GM23338 (cell line): ENCODE results near the gene SLC7A5. TPM values are rescaled to one million over a fixed set of nuclear protein-coding genes. Genes with fewer than 3 reads are reported as not detected.
A peak's percentile ranks its signal among the peaks of the same experiment; 100 is the strongest.

Experiments
- ATAC-seq: fragments of 200-7000 bp; cut with Tn5 transposase; 3 replicates; pipeline ENCODE4 v1.9.1; 2020
- DNase-seq: peaks from one replicate; pipeline ENCODE4 v3.0.0-alpha.2; 2015; ENCODE audit warnings: low spot score
- H2AFZ ChIP-seq: fragments of 200-600 bp; sonication (generic); 2 replicates; pipeline ENCODE4 v1.8.0; 2016; ENCODE audit warnings: antibody characterized with exemption, mild to moderate bottlenecking, moderate library complexity
- H3F3A ChIP-seq: fragments of 200-600 bp; sonication (generic); replicated peaks from 2 replicates; pipeline ENCODE4 v1.8.0; 2017; ENCODE audit warnings: antibody characterized with exemption, mixed run types, low read depth
- H3K27ac ChIP-seq: fragments of 200-600 bp; sonication (generic); 2 replicates; pipeline ENCODE4 v1.6.1; 2016; ENCODE audit warnings: low read depth
- H3K27me3 ChIP-seq: fragments of 200-600 bp; sonication (generic); 2 replicates; pipeline ENCODE4 v1.8.0; 2016; ENCODE audit warnings: mild to moderate bottlenecking, mixed run types, moderate library complexity; ENCODE audit not compliant: insufficient read depth
- H3K36me3 ChIP-seq: fragments of 200-600 bp; sonication (generic); 2 replicates; pipeline ENCODE4 v1.8.0; 2016; ENCODE audit warnings: mild to moderate bottlenecking; ENCODE audit not compliant: insufficient read depth
- H3K4me1 ChIP-seq: fragments of 200-600 bp; sonication (generic); 2 replicates; pipeline ENCODE4 v1.8.0; 2016; ENCODE audit warnings: mild to moderate bottlenecking, moderate library complexity; ENCODE audit not compliant: insufficient read depth
- H3K4me2 ChIP-seq: fragments of 200-600 bp; sonication (generic); 2 replicates; pipeline ENCODE4 v1.7.1; 2017; ENCODE audit warnings: mixed run types
- H3K4me3 ChIP-seq: fragments of 200-600 bp; sonication (generic); 2 replicates; pipeline ENCODE4 v1.6.1; 2016; ENCODE audit warnings: mixed run types
- H3K79me2 ChIP-seq: fragments of 200-600 bp; sonication (generic); replicated peaks from 2 replicates; pipeline ENCODE4 v1.8.0; 2017; ENCODE audit warnings: mild to moderate bottlenecking; ENCODE audit not compliant: insufficient read depth
- H3K9me2 ChIP-seq: fragments of 200-600 bp; sonication (generic); 2 replicates; pipeline ENCODE4 v1.8.0; 2017; ENCODE audit not compliant: insufficient read depth
- H4K20me1 ChIP-seq: fragments of 200-600 bp; sonication (generic); replicated peaks from 2 replicates; pipeline ENCODE4 v1.8.0; 2017; ENCODE audit warnings: mild to moderate bottlenecking; ENCODE audit not compliant: insufficient read depth
- H3K27ac Mint-ChIP-seq: 2 replicates; pipeline ENCODE4 v1.8.0; 2020; ENCODE audit warnings: inconsistent platforms, mild to moderate bottlenecking, moderate library complexity, mixed read lengths
- H3K27me3 Mint-ChIP-seq: 3 replicates; pipeline ENCODE4 v1.8.0; 2022; ENCODE audit warnings: low read depth, mild to moderate bottlenecking, moderate library complexity, mixed read lengths, inconsistent platforms; ENCODE audit not compliant: insufficient read depth, poor library complexity
- H3K36me3 Mint-ChIP-seq: 3 replicates; pipeline ENCODE4 v1.8.0; 2021; ENCODE audit warnings: low read depth, mild to moderate bottlenecking, inconsistent platforms, moderate library complexity, mixed read lengths
- H3K4me1 Mint-ChIP-seq: 3 replicates; pipeline ENCODE4 v1.8.0; 2020; ENCODE audit warnings: mild to moderate bottlenecking, inconsistent platforms, mixed read lengths
- H3K4me3 Mint-ChIP-seq: 3 replicates; pipeline ENCODE4 v1.8.0; 2021; ENCODE audit warnings: moderate library complexity, mild to moderate bottlenecking, inconsistent platforms, mixed read lengths
- H3K9me3 Mint-ChIP-seq: 3 replicates; pipeline ENCODE4 v1.8.0; 2020; ENCODE audit warnings: moderate library complexity, mild to moderate bottlenecking, inconsistent platforms, mixed read lengths
- CREB1 ChIP-seq: fragments of 250-450 bp; sonication (Bioruptor Pico); IDR thresholded peaks from 2 replicates; pipeline ENCODE4 v1.5.0; 2020; ENCODE audit warnings: low read depth, mild to moderate bottlenecking, moderate library complexity
- CTCF ChIP-seq, 2 experiments: fragments of 200-600 bp in 1 of 2; sonication (generic) in 1 of 2; conservative IDR thresholded peaks; 2 replicates each; pipeline versions ENCODE4 v1.5.1 to v1.6.1; 2016 to 2017; ENCODE audit warnings: antibody characterized with exemption in 2 of 2, low read depth in 2 of 2, mild to moderate bottlenecking in 2 of 2, moderate library complexity in 1 of 2
- EZH2phosphoT487 ChIP-seq: fragments of 200-600 bp; sonication (generic); IDR thresholded peaks from one replicate; pipeline ENCODE4 v1.8.1; 2018; ENCODE audit warnings: antibody characterized with exemption; ENCODE audit not compliant: unreplicated experiment
- STAT1 ChIP-seq: IDR thresholded peaks from one replicate; pipeline ENCODE4 v1.6.1; 2016; ENCODE audit warnings: antibody characterized with exemption; ENCODE audit not compliant: unreplicated experiment
- ZNF462 ChIP-seq: fragments of 250-450 bp; sonication (Bioruptor Pico); IDR thresholded peaks from 2 replicates; pipeline ENCODE4 v1.5.0; 2020; ENCODE audit warnings: mild to moderate bottlenecking, moderate library complexity
- polyA plus RNA-seq: library from polyadenylated mRNA; unstranded; fragments of >200 nt; fragmentation: Nextera tagmentation; extraction: Ambion mirVana; gene quantifications from 2 replicates; pipeline ENCODE4 v1.2.1, GENCODE V29; 2016
- total RNA-seq: library from RNA; depleted of rRNA; stranded (reverse); fragments of >200 nt; shearing (Covaris generic); gene quantifications from 2 replicates; pipeline ENCODE4 v1.2.3, GENCODE V29; 2014
- TF ChIP-seq, protein P1 (sequence below): IDR thresholded peaks from one replicate; pipeline ENCODE4 v1.6.1; 2018; ENCODE audit warnings: antibody characterized with exemption; ENCODE audit not compliant: unreplicated experiment

The SLC7A5 gene
- total and polyA plus RNA-seq, 2 experiments from 2014 or later = 107 to 386 TPM

DNA sequence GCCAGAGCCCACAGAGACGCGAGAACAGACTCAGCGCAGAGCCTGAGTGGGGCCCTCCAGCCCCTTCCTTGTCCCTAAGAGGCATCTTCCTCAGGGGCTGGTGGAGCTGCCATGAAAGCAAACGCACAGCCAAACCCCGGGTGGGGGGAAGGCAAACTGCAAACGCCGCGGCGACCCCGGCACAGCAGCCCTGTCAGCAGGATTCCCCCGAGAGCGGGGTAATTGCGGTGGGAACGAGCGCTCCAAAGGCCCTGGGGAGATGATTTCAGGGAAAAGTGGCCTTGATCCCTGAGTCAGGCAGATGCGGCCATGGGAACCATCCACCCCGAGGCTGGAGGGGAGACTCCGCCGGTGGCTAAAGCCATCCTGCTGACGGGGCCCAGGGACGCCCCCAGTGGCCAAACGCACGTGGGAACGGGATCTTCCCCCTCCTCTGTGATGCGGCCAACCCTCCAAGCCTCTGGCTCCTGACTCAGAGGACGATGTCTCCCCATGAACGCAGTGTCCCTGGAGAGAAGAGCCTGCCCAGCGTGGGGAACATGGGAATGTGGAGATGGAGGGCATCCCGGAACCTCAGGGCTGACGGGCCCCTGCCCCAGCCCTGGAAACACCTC, 25.1 kb downstream of the SLC7A5 start (continued):
- TF ChIP-seq EZH2phosphoT487 = no peak
- TF ChIP-seq, protein P1, sequence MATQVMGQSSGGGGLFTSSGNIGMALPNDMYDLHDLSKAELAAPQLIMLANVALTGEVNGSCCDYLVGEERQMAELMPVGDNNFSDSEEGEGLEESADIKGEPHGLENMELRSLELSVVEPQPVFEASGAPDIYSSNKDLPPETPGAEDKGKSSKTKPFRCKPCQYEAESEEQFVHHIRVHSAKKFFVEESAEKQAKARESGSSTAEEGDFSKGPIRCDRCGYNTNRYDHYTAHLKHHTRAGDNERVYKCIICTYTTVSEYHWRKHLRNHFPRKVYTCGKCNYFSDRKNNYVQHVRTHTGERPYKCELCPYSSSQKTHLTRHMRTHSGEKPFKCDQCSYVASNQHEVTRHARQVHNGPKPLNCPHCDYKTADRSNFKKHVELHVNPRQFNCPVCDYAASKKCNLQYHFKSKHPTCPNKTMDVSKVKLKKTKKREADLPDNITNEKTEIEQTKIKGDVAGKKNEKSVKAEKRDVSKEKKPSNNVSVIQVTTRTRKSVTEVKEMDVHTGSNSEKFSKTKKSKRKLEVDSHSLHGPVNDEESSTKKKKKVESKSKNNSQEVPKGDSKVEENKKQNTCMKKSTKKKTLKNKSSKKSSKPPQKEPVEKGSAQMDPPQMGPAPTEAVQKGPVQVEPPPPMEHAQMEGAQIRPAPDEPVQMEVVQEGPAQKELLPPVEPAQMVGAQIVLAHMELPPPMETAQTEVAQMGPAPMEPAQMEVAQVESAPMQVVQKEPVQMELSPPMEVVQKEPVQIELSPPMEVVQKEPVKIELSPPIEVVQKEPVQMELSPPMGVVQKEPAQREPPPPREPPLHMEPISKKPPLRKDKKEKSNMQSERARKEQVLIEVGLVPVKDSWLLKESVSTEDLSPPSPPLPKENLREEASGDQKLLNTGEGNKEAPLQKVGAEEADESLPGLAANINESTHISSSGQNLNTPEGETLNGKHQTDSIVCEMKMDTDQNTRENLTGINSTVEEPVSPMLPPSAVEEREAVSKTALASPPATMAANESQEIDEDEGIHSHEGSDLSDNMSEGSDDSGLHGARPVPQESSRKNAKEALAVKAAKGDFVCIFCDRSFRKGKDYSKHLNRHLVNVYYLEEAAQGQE = no peak

DNA sequence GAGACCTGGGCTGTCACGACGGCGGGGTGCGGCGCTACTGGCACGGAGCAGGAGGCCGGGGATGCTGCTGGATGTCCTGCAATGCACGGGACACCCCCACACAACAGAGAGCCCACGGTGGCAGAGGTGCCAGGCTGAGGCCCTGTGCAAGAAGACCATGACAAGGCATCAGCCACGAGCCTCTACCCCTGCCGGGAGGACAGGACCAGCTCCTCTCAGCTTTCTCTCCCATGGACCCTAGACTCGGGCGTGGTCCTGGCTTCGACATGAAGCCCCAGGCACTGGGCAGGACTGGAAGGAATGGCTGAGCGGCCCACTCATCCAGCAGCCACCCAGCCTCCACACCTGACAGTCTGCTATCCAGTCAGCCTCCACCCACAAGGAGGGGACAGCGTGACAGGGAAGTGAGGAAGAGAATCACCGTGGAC, 25.6 kb downstream of the SLC7A5 start:
- no peaks in the 10 kb centered on the region for H3K27me3 ChIP-seq
- H2AFZ ChIP-seq = no peak overlapping the region
- no peak overlapping the region for H3K27ac Mint-ChIP-seq
- DNase-seq (no peak), ATAC-seq (no peak)
- H3K4me1 ChIP-seq = no peaks in the 10 kb centered on the region; the same call in 1 of the 2 replicates
- H3K4me3 ChIP-seq = no peak overlapping the region
- peaks cover 25% of the 10 kb centered on the region for H3K4me1 Mint-ChIP-seq
- TF ChIP-seq STAT1 = no peak
- peaks cover 75% of the 10 kb centered on the region for H3K79me2 ChIP-seq
- peaks cover 14% of the 10 kb centered on the region for H3K27me3 Mint-ChIP-seq
- peaks cover 54% of the 10 kb centered on the region for H3K36me3 Mint-ChIP-seq
- no peak overlapping the region for H3K4me3 Mint-ChIP-seq
- H3K9me2 ChIP-seq = no peaks in the 10 kb centered on the region
- H3F3A ChIP-seq = peaks cover 10% of the 10 kb centered on the region; the same call in 1 of the 2 replicates
- H3K36me3 ChIP-seq = peaks cover 14% of the 10 kb centered on the region
- H4K20me1 ChIP-seq = peaks cover 20% of the 10 kb centered on the region
- H3K27ac ChIP-seq = peak overlapping the region; percentile 66; the same call in 1 of the 2 replicates
- H3K4me2 ChIP-seq = no peak overlapping the region
- H3K9me3 Mint-ChIP-seq = no peaks in the 10 kb centered on the region

GRCh38 chr16:87842209-87842869, 27.0 kb downstream of the SLC7A5 start:
- peaks cover 10% of the 10 kb centered on the region for H3K27me3 Mint-ChIP-seq
- peaks cover 53% of the 10 kb centered on the region for H3K36me3 Mint-ChIP-seq
- peaks cover 20% of the 10 kb centered on the region for H3K36me3 ChIP-seq
- no peak for TF ChIP-seq CREB1
- no peak for TF ChIP-seq STAT1
- no peak for TF ChIP-seq CTCF (conservative IDR thresholded peaks at IDR 0.05; ENCODE audit: low read depth in 2 of 2)
- TF ChIP-seq ZNF462 (CRISPR knock-in tag) = no peak

More at GRCh38 chr16:87842209-87842869, 27.0 kb downstream of the SLC7A5 start:
- no peaks in the 10 kb centered on the region for H3K9me2 ChIP-seq
- no peak overlapping the region for H3K4me2 ChIP-seq
- H3K4me1 Mint-ChIP-seq = peaks cover 19% of the 10 kb centered on the region
- no peak overlapping the region for H3K4me3 ChIP-seq
- no peaks in the 10 kb centered on the region for H3K27me3 ChIP-seq
- ATAC-seq = no peak
- peaks cover 20% of the 10 kb centered on the region for H4K20me1 ChIP-seq
- no peak for DNase-seq
- H3K9me3 Mint-ChIP-seq = no peaks in the 10 kb centered on the region
- no peak overlapping the region for H2AFZ ChIP-seq
- no peaks in the 10 kb centered on the region; the same call in 1 of the 2 replicates for H3K4me1 ChIP-seq
- H3K4me3 Mint-ChIP-seq = no peak overlapping the region
- peak overlapping the region; percentile 69 for H3K27ac ChIP-seq
- peaks cover 62% of the 10 kb centered on the region for H3K79me2 ChIP-seq
- peaks cover 9% of the 10 kb centered on the region; the same call in 1 of the 2 replicates for H3F3A ChIP-seq
- peak overlapping the region; percentile 78; the same call in 1 of the 2 replicates for H3K27ac Mint-ChIP-seq
